HG03575 (cell line): ENCODE results near the gene GOLGA6A.

Experiments used
- ATAC-seq: cut with Tn5 transposase; IDR thresholded peaks from one replicate; pipeline ENCODE4 v1.9.1; 2021; ENCODE audit not compliant: unreplicated experiment, insufficient number of reproducible peaks, low FRiP score; ENCODE audit errors: extremely low read depth

Gene GOLGA6A

GRCh38 chr15:74039656-74040010 is 42.7 kb downstream of the GOLGA6A start:
- ATAC-seq: no peak

- no peak for ATAC-seq
Measured at GRCh38 chr15:74038707-74039655, 43.4 kb downstream of the GOLGA6A start.

GRCh38 chr15:74037171-74038117 is 44.9 kb downstream of the GOLGA6A start:
- ATAC-seq: no peak

GRCh38 chr15:74036271-74037170 is 45.8 kb downstream of the GOLGA6A start:
- ATAC-seq: no peak

- ATAC-seq: no peak
Measured at GRCh38 chr15:74035121-74036017, 47.0 kb downstream of the GOLGA6A start.

GRCh38 chr15:74034206-74034755 is 48.1 kb downstream of the GOLGA6A start:
- ATAC-seq: no peak

GRCh38 chr15:74032606-74033561 is 49.5 kb downstream of the GOLGA6A start:
- no peak for ATAC-seq

GRCh38 chr15:74032046-74032445 is 50.3 kb downstream of the GOLGA6A start:
- ATAC-seq: no peak

- no peak for ATAC-seq
Measured at GRCh38 chr15:74028646-74029045, 53.7 kb downstream of the GOLGA6A start.

GRCh38 chr15:74027688-74028087 is 54.7 kb downstream of the GOLGA6A start:
- ATAC-seq: no peak

GRCh38 chr15:74025436-74025835 is 56.9 kb downstream of the GOLGA6A start:
- no peak for ATAC-seq

GRCh38 chr15:74024687-74025086 is 57.7 kb downstream of the GOLGA6A start:
- ATAC-seq: no peak

- ATAC-seq: no peak
Measured at GRCh38 chr15:74022706-74023470, 59.5 kb downstream of the GOLGA6A start.
